IPS DF 6.9 (cell line): ENCODE measurements around the gene SPRED1.

Source experiments
- DNase-seq: peaks from one replicate; pipeline ENCODE4 v3.0.0-alpha.2; 2013; ENCODE audit warnings: low read depth, low spot score
- H3K27ac ChIP-seq: one replicate; pipeline ENCODE4 v1.5.1; 2013; ENCODE audit warnings: low read length, control low read depth
- H3K27me3 ChIP-seq: 2 replicates; pipeline ENCODE4 v1.6.1; 2013; ENCODE audit warnings: mild to moderate bottlenecking, low read length; ENCODE audit not compliant: control insufficient read depth, insufficient read depth
- H3K36me3 ChIP-seq: 2 replicates; pipeline ENCODE4 v1.6.1; 2013; ENCODE audit warnings: low read length; ENCODE audit not compliant: control insufficient read depth, insufficient read depth
- H3K4me1 ChIP-seq: 2 replicates; pipeline ENCODE4 v1.6.1; 2013; ENCODE audit warnings: low read length; ENCODE audit not compliant: control insufficient read depth, insufficient read depth
- H3K4me3 ChIP-seq: 2 replicates; pipeline ENCODE4 v1.5.1; 2013; ENCODE audit warnings: mild to moderate bottlenecking, low read length
- H3K9me3 ChIP-seq: 2 replicates; pipeline ENCODE4 v1.6.1; 2013; ENCODE audit warnings: low read length, inconsistent platforms; ENCODE audit not compliant: control insufficient read depth, insufficient read depth
- WGBS: extraction: QIAGEN DNeasy Blood & Tissue Kit; methylation state at CpG from one replicate; pipeline ENCODE4 v1.1.7; 2013; ENCODE audit warnings: mixed read lengths, missing lambda C conversion rate; ENCODE audit not compliant: insufficient read length, insufficient coverage; 5-methylcytosine and 5-hydroxymethylcytosine counted together

Gene SPRED1

GRCh38 chr15:38216763-38217162 lies 35.9 kb upstream of the SPRED1 start:
- DNase-seq, result no peak
- Histone ChIP-seq H3K27ac (no peak overlapping the region), H3K36me3 (no peaks in the 10 kb centered on the region), H3K4me3 (no peak overlapping the region), H3K4me1 (peaks cover 1% of the 10 kb centered on the region; the same call in 1 of the 2 replicates), H3K27me3 (no peaks in the 10 kb centered on the region), H3K9me3 (no peaks in the 10 kb centered on the region)
- no CpG with 5 or more reads among the region's 4 CpGs for WGBS

GRCh38 chr15:38217191-38217595 lies 35.4 kb upstream of the SPRED1 start:
- Histone ChIP-seq H3K4me1 (peaks cover 1% of the 10 kb centered on the region; the same call in 1 of the 2 replicates), H3K27ac (no peak overlapping the region), H3K36me3 (no peaks in the 10 kb centered on the region), H3K4me3 (no peak overlapping the region), H3K27me3 (no peaks in the 10 kb centered on the region), H3K9me3 (no peaks in the 10 kb centered on the region)
- WGBS, result no CpG with 5 or more reads among the region's 3 CpGs
- no peak for DNase-seq

- Histone ChIP-seq H3K36me3 (no peaks in the 10 kb centered on the region), H3K4me3 (no peak overlapping the region), H3K27me3 (no peaks in the 10 kb centered on the region), H3K9me3 (no peaks in the 10 kb centered on the region), H3K27ac (no peak overlapping the region), H3K4me1 (peaks cover 1% of the 10 kb centered on the region; the same call in 1 of the 2 replicates)
- no CpG with 5 or more reads among the region's 3 CpGs for WGBS
- no peak for DNase-seq
Observed at GRCh38 chr15:38217788-38218609, 34.6 kb upstream of the SPRED1 start.

GRCh38 chr15:38220606-38221273 lies 31.9 kb upstream of the SPRED1 start:
- no peak for DNase-seq
- Histone ChIP-seq H3K27ac (no peak overlapping the region), H3K9me3 (no peaks in the 10 kb centered on the region), H3K4me3 (no peak overlapping the region), H3K36me3 (no peaks in the 10 kb centered on the region), H3K27me3 (no peaks in the 10 kb centered on the region), H3K4me1 (peaks cover 1% of the 10 kb centered on the region; the same call in 1 of the 2 replicates)
- no CpG with 5 or more reads among the region's 3 CpGs for WGBS

GRCh38 chr15:38224486-38224885 lies 28.1 kb upstream of the SPRED1 start:
- H3K27me3 ChIP-seq, result no peaks in the 10 kb centered on the region
- H3K27ac ChIP-seq, result no peak overlapping the region
- no peaks in the 10 kb centered on the region for H3K9me3 ChIP-seq
- no CpG with 5 or more reads among the region's 2 CpGs for WGBS
- no peak overlapping the region for H3K4me3 ChIP-seq
- H3K4me1 ChIP-seq, result no peaks in the 10 kb centered on the region; the same call in 1 of the 2 replicates
- no peak for DNase-seq
- H3K36me3 ChIP-seq, result no peaks in the 10 kb centered on the region

GRCh38 chr15:38225381-38225780 lies 27.3 kb upstream of the SPRED1 start:
- Histone ChIP-seq H3K4me3 (no peak overlapping the region), H3K27me3 (no peaks in the 10 kb centered on the region), H3K4me1 (no peaks in the 10 kb centered on the region; the same call in 1 of the 2 replicates), H3K9me3 (no peaks in the 10 kb centered on the region), H3K27ac (no peak overlapping the region), H3K36me3 (no peaks in the 10 kb centered on the region)
- no CpG with 5 or more reads among the region's 1 CpG for WGBS
- no peak for DNase-seq

- no CpG with 5 or more reads among the region's 4 CpGs for WGBS
- Histone ChIP-seq H3K36me3 (no peaks in the 10 kb centered on the region), H3K27me3 (no peaks in the 10 kb centered on the region), H3K9me3 (no peaks in the 10 kb centered on the region), H3K4me3 (no peak overlapping the region), H3K27ac (no peak overlapping the region), H3K4me1 (no peaks in the 10 kb centered on the region)
- no peak for DNase-seq
Observed at GRCh38 chr15:38226608-38227266, 25.9 kb upstream of the SPRED1 start.

GRCh38 chr15:38227941-38228340 lies 24.7 kb upstream of the SPRED1 start:
- DNase-seq, result no peak
- Histone ChIP-seq H3K4me1 (no peaks in the 10 kb centered on the region), H3K27me3 (no peaks in the 10 kb centered on the region), H3K27ac (no peak overlapping the region), H3K36me3 (no peaks in the 10 kb centered on the region), H3K4me3 (no peak overlapping the region), H3K9me3 (no peaks in the 10 kb centered on the region)

- Histone ChIP-seq H3K4me3 (no peak overlapping the region), H3K27me3 (no peaks in the 10 kb centered on the region), H3K27ac (no peak overlapping the region), H3K36me3 (no peaks in the 10 kb centered on the region), H3K9me3 (no peaks in the 10 kb centered on the region), H3K4me1 (no peaks in the 10 kb centered on the region)
- WGBS, result no CpG with 5 or more reads among the region's 1 CpG
- no peak for DNase-seq
Observed at GRCh38 chr15:38228618-38229017, 24.0 kb upstream of the SPRED1 start.

GRCh38 chr15:38229705-38230310 lies 22.8 kb upstream of the SPRED1 start:
- no peak for DNase-seq
- H3K9me3 ChIP-seq, result no peaks in the 10 kb centered on the region
- WGBS, result no CpG with 5 or more reads among the region's 3 CpGs

More at GRCh38 chr15:38229705-38230310, 22.8 kb upstream of the SPRED1 start:
- H3K27me3 ChIP-seq, result no peaks in the 10 kb centered on the region
- H3K27ac ChIP-seq, result no peak overlapping the region
- no peaks in the 10 kb centered on the region for H3K36me3 ChIP-seq
- H3K4me1 ChIP-seq, result no peaks in the 10 kb centered on the region
- H3K4me3 ChIP-seq, result no peak overlapping the region
